ENCODE results near the gene FMNL2. TPM values are rescaled to one million over a fixed set of nuclear protein-coding genes. Genes with fewer than 3 reads are reported as not detected.

The FMNL2 gene
- total RNA-seq, 1 experiment from 2014 or later: 37.5 TPM

Other genes starting within 250 kb of the FMNL2 start
- gene CACNB4, start 236.1 kb upstream of the FMNL2 start, total RNA-seq (2014; rRNA removed; shearing (Covaris generic)): 1.8 and 2.2 TPM in 2 replicates
- 35.2 and 44.2 TPM in 2 replicates for gene STAM2, start 159.4 kb upstream of the FMNL2 start, total RNA-seq (2014; rRNA removed; shearing (Covaris generic))